ENCODE measurements around the gene BMPER. TPM values are rescaled to one million over a fixed set of nuclear protein-coding genes. Genes with fewer than 3 reads are reported as not detected.
A peak's percentile ranks its signal among the peaks of the same experiment; 100 is the strongest.

The BMPER gene
- total RNA-seq, 1 experiment from 2014 or later = 0.50 TPM

DNA sequence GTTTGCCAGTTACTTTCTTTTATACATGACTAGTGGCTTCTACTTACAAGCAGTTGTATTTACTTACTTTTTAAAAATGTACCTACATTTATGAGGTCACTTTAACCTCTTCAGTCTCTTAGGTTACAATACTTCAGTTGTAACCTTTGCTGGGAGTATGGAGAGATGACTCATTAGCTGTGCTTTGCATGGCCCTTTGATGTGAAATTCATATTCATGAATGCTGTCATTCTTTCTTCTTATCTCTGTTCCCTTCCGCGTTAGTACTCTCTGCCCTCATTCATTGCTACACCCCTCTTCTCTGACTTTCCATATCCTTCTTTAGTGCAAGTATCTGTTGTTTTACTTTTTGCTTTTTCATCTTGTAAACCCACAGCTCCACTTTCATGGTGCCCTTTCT, 164.3 kb downstream of the BMPER start:
- DNase-seq = peak in 1 of 2 experiments; percentile 54
- POLR2A ChIA-PET (ENCODE audit: unreplicated experiment) = interaction anchor here (0.6 kb wide), 1 partner anchor 12 kb away, joined by 4 read pairs; no protein-coding TSS in a partner anchor
- no peaks in the 10 kb centered on the region for H3K27me3 ChIP-seq (ENCODE audit: insufficient read depth, low read depth)
- no peaks in the 10 kb centered on the region for H4K20me1 ChIP-seq (ENCODE audit: insufficient read depth)
- H3F3A ChIP-seq (ENCODE audit: insufficient read depth, low read depth) = 0 out of 2 replicates have a peak, but pooled peaks cover 4% of the 10 kb centered on the region
- no peak overlapping the region for H3K27ac ChIP-seq
- H3K4me3 ChIP-seq = no peak overlapping the region
- H3K36me3 ChIP-seq (ENCODE audit: low read depth) = no peaks in the 10 kb centered on the region
- TF ChIP-seq EZH2 (IDR thresholded peaks at IDR 0.05; ENCODE audit: low read depth) (no peak), CTCF (conservative IDR thresholded peaks at IDR 0.05) (no peak)
- H3K4me1 ChIP-seq (replicated peaks; ENCODE audit: insufficient read depth) = peaks cover 33% of the 10 kb centered on the region
- peak overlapping the region; percentile 8 for H3K4me2 ChIP-seq
- BruUV-seq (replicated peaks) = no TSS peak
- no peaks in the 10 kb centered on the region for H3K9me3 ChIP-seq (ENCODE audit: insufficient read depth, low read depth)
- peaks cover 11% of the 10 kb centered on the region; the same call in 1 of the 2 replicates for H3K9me2 ChIP-seq (ENCODE audit: insufficient read depth)
- intact Hi-C loops (cut with micrococcal nuclease; ENCODE audit: unreplicated experiment) = no loop called here
- H2AFZ ChIP-seq = no peak overlapping the region
- H3K79me2 ChIP-seq (ENCODE audit: low read depth) = no peaks in the 10 kb centered on the region
- CTCF ChIA-PET = no interaction called here

- H3K36me3 ChIP-seq (ENCODE audit: low read depth) = no peaks in the 10 kb centered on the region
- 0 out of 2 replicates have a peak, but pooled peaks cover 4% of the 10 kb centered on the region for H3F3A ChIP-seq (ENCODE audit: insufficient read depth, low read depth)
- H3K4me2 ChIP-seq = no peak overlapping the region
- POLR2A ChIA-PET (ENCODE audit: unreplicated experiment) = no interaction called here
- H3K9me3 ChIP-seq (ENCODE audit: insufficient read depth, low read depth) = no peaks in the 10 kb centered on the region; the same call in 1 of the 2 replicates
- H3K27ac ChIP-seq = no peak overlapping the region
- peaks cover 11% of the 10 kb centered on the region; the same call in 1 of the 2 replicates for H3K9me2 ChIP-seq (ENCODE audit: insufficient read depth)
- intact Hi-C loops (cut with micrococcal nuclease; ENCODE audit: unreplicated experiment) = no loop called here
- H3K4me1 ChIP-seq (replicated peaks; ENCODE audit: insufficient read depth) = peaks cover 33% of the 10 kb centered on the region
- no peaks in the 10 kb centered on the region for H3K27me3 ChIP-seq (ENCODE audit: insufficient read depth, low read depth)
- H3K4me3 ChIP-seq = no peak overlapping the region
- DNase-seq = no peak
- H2AFZ ChIP-seq = no peak overlapping the region
- CTCF ChIA-PET = no interaction called here
- no peaks in the 10 kb centered on the region for H4K20me1 ChIP-seq (ENCODE audit: insufficient read depth)
- no peaks in the 10 kb centered on the region for H3K79me2 ChIP-seq (ENCODE audit: low read depth)
- no TSS peak for BruUV-seq (replicated peaks)
- TF ChIP-seq EZH2 (IDR thresholded peaks at IDR 0.05; ENCODE audit: low read depth) (no peak), CTCF (conservative IDR thresholded peaks at IDR 0.05) (no peak)
Observed at GRCh38 chr7:34070511-34071323, 165.4 kb downstream of the BMPER start.

- ChIA-PET CTCF (interaction anchor here (0.6 kb wide), 1 partner anchor 1309 kb away, joined by 4 read pairs; no protein-coding TSS in a partner anchor), POLR2A (ENCODE audit: unreplicated experiment) (no interaction called here)
- no peak for DNase-seq
- no peaks in the 10 kb centered on the region for H3K27me3 ChIP-seq (ENCODE audit: insufficient read depth, low read depth)
- H3F3A ChIP-seq (ENCODE audit: insufficient read depth, low read depth) = 0 out of 2 replicates have a peak, but pooled peaks cover 4% of the 10 kb centered on the region
- H3K4me1 ChIP-seq (replicated peaks; ENCODE audit: insufficient read depth) = peaks cover 18% of the 10 kb centered on the region
- H3K27ac ChIP-seq = no peak overlapping the region
- H4K20me1 ChIP-seq (ENCODE audit: insufficient read depth) = no peaks in the 10 kb centered on the region
- peaks cover 11% of the 10 kb centered on the region; the same call in 1 of the 2 replicates for H3K9me2 ChIP-seq (ENCODE audit: insufficient read depth)
- TF ChIP-seq EZH2 (IDR thresholded peaks at IDR 0.05; ENCODE audit: low read depth) (no peak), CTCF (conservative IDR thresholded peaks at IDR 0.05) (no peak)
- intact Hi-C loops (cut with micrococcal nuclease; ENCODE audit: unreplicated experiment) = no loop called here
- BruUV-seq (replicated peaks) = no TSS peak
- no peak overlapping the region for H3K4me2 ChIP-seq
- no peaks in the 10 kb centered on the region for H3K36me3 ChIP-seq (ENCODE audit: low read depth)
- 0 out of 2 replicates have a peak overlapping the region, but pooled peaks have one; percentile 9 for H2AFZ ChIP-seq
- H3K4me3 ChIP-seq = no peak overlapping the region
- H3K79me2 ChIP-seq (ENCODE audit: low read depth) = no peaks in the 10 kb centered on the region
- no peaks in the 10 kb centered on the region; the same call in 1 of the 2 replicates for H3K9me3 ChIP-seq (ENCODE audit: insufficient read depth, low read depth)
Observed at GRCh38 chr7:34073676-34074075, 168.3 kb downstream of the BMPER start.
